Mesendoderm (in vitro differentiated cells): ENCODE data around the gene ENG.

Experiments
- DNase-seq: peaks from one replicate; pipeline ENCODE4 v3.0.0; 2013
- H2AK5ac ChIP-seq: 2 replicates; pipeline ENCODE4 v1.6.1; 2013; ENCODE audit warnings: low read length, inconsistent platforms
- H2BK120ac ChIP-seq: 2 replicates; pipeline ENCODE4 v1.6.1; 2013; ENCODE audit warnings: low read depth, mild to moderate bottlenecking, low read length, moderate library complexity, mixed read lengths
- H2BK15ac ChIP-seq: replicated peaks from 2 replicates; pipeline ENCODE4 v1.6.1; 2013; ENCODE audit warnings: low read depth, mild to moderate bottlenecking, moderate library complexity
- H2BK5ac ChIP-seq: 2 replicates; pipeline ENCODE4 v1.6.1; 2013; ENCODE audit warnings: low read length, inconsistent platforms
- H3K18ac ChIP-seq: 2 replicates; pipeline ENCODE4 v1.6.1; 2013; ENCODE audit warnings: mild to moderate bottlenecking, low read length, mixed read lengths
- H3K23ac ChIP-seq: one replicate; pipeline ENCODE4 v1.6.1; 2013; ENCODE audit warnings: low read length
- H3K27ac ChIP-seq: 2 replicates; pipeline ENCODE4 v1.5.1; 2013; ENCODE audit warnings: low read depth, mild to moderate bottlenecking, inconsistent platforms, low read length, moderate library complexity
- H3K27me3 ChIP-seq: 2 replicates; pipeline ENCODE4 v1.6.1; 2013; ENCODE audit warnings: low read length, control low read depth, mild to moderate bottlenecking, inconsistent platforms; ENCODE audit not compliant: insufficient read depth, poor library complexity
- H3K36me3 ChIP-seq: 2 replicates; pipeline ENCODE4 v1.6.1; 2013; ENCODE audit warnings: low read length, inconsistent platforms; ENCODE audit not compliant: control insufficient read depth, insufficient read depth
- H3K4ac ChIP-seq: one replicate; pipeline ENCODE4 v1.6.1; 2013; ENCODE audit warnings: low read depth, mild to moderate bottlenecking, low read length, moderate library complexity
- H3K4me1 ChIP-seq: 2 replicates; pipeline ENCODE4 v1.6.1; 2013; ENCODE audit warnings: low read depth, low read length, inconsistent platforms; ENCODE audit not compliant: control insufficient read depth
- H3K4me2 ChIP-seq: 2 replicates; pipeline ENCODE4 v1.6.1; 2013; ENCODE audit warnings: low read length
- H3K4me3 ChIP-seq: 2 replicates; pipeline ENCODE4 v1.5.1; 2013; ENCODE audit warnings: mild to moderate bottlenecking, low read length
- H3K56ac ChIP-seq: one replicate; pipeline ENCODE4 v1.6.1; 2013; ENCODE audit warnings: low read length
- H3K79me1 ChIP-seq: 2 replicates; pipeline ENCODE4 v1.6.1; 2013; ENCODE audit warnings: low read length, inconsistent platforms
- H3K79me2 ChIP-seq: 2 replicates; pipeline ENCODE4 v1.6.1; 2013; ENCODE audit warnings: mild to moderate bottlenecking, low read length; ENCODE audit not compliant: control insufficient read depth, insufficient read depth
- H3K9ac ChIP-seq: 2 replicates; pipeline ENCODE4 v1.6.1; 2013; ENCODE audit warnings: low read length, inconsistent platforms
- H4K5ac ChIP-seq: one replicate; pipeline ENCODE4 v1.6.1; 2013; ENCODE audit warnings: low read length
- H4K8ac ChIP-seq: one replicate; pipeline ENCODE4 v1.6.1; 2013; ENCODE audit warnings: low read depth, mild to moderate bottlenecking, control low read depth, low read length, moderate library complexity
- WGBS: extraction: QIAGEN DNeasy Blood & Tissue Kit; methylation state at CpG from one replicate; pipeline ENCODE4 v1.1.7; 2013; ENCODE audit warnings: low lambda C conversion rate, missing lambda C conversion rate; ENCODE audit not compliant: insufficient coverage; ENCODE audit errors: extremely low coverage; 5-methylcytosine and 5-hydroxymethylcytosine counted together

Gene ENG

GRCh38 chr9:127876764-127877562, 22.5 kb upstream of the ENG start:
- H3K79me2 ChIP-seq: no peaks in the 10 kb centered on the region
- H3K79me1 ChIP-seq: no peaks in the 10 kb centered on the region
- peak overlapping the region; percentile 87 for H3K9ac ChIP-seq
- H3K36me3 ChIP-seq: no peaks in the 10 kb centered on the region
- H3K4ac ChIP-seq: no peak overlapping the region
- DNase-seq: no peak
- H3K27ac ChIP-seq: no peak overlapping the region
- H2BK15ac ChIP-seq: no peak overlapping the region
- H3K18ac ChIP-seq: peak overlapping the region; percentile 54
- no peaks in the 10 kb centered on the region for H3K27me3 ChIP-seq
- WGBS: no CpG with 5 or more reads among the region's 26 CpGs
- H2BK5ac ChIP-seq: no peak overlapping the region
- H4K8ac ChIP-seq: peak overlapping the region; percentile 0
- peak overlapping the region; percentile 26 for H3K4me3 ChIP-seq
- H3K56ac ChIP-seq: peak overlapping the region; percentile 95
- peak overlapping the region; percentile 78 for H3K4me2 ChIP-seq
- peak overlapping the region; percentile 38 for H2AK5ac ChIP-seq
- H3K23ac ChIP-seq: peak overlapping the region; percentile 98
- H4K5ac ChIP-seq: no peak overlapping the region
- H3K4me1 ChIP-seq: no peaks in the 10 kb centered on the region
- H2BK120ac ChIP-seq: no peak overlapping the region

DNA sequence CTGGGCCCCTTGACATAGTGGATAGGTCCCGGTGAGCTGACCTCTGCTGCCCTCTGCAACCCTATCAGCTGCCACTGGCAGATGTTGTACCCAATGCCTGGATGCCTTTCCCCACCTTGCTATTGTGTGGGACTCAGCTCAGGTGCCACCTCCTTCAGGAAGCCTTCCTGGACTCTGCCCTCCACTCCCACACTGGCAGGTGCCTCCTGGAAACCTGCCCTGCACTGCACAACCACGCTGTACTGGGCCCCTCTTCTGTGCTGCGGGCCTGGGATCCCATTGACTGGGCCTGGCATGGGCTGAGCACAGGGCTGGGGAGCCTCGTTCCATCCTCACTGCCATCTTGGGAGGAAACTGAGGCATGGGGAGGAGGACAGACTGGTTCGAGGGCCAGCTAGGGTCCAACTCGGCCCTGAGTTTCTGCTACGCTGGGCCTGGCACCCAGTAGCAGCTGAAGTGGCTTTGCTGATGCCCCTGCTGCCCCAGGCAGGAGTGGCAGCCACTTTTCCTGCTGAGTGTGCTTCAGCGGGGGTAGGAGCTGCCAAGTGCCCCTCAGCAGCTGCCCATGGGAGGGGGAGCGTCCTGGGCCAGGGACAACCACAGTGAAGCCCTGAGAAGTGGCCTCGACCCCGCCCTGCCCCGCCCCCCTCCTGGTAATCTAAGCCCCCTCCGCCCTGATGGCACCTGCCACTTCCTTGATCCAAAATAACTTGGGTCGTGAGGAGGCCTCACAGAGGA, 21.7 kb upstream of the ENG start:
- Histone ChIP-seq H3K18ac (no peak overlapping the region), H3K27ac (no peak overlapping the region), H3K79me2 (no peaks in the 10 kb centered on the region), H4K5ac (no peak overlapping the region), H3K4me1 (no peaks in the 10 kb centered on the region), H3K27me3 (no peaks in the 10 kb centered on the region), H2BK15ac (no peak overlapping the region), H3K4me2 (no peak overlapping the region), H3K9ac (no peak overlapping the region), H3K79me1 (no peaks in the 10 kb centered on the region), H3K36me3 (no peaks in the 10 kb centered on the region), H2AK5ac (no peak overlapping the region), H3K4ac (no peak overlapping the region), H3K4me3 (no peak overlapping the region), H2BK5ac (no peak overlapping the region), H3K56ac (no peak overlapping the region), H2BK120ac (no peak overlapping the region), H3K23ac (no peak overlapping the region), H4K8ac (no peak overlapping the region)
- WGBS: no CpG with 5 or more reads among the region's 14 CpGs
- no peak for DNase-seq

- Histone ChIP-seq H3K36me3 (peaks cover 2% of the 10 kb centered on the region), H3K4me1 (no peaks in the 10 kb centered on the region), H3K4ac (no peak overlapping the region), H2BK120ac (no peak overlapping the region), H4K8ac (no peak overlapping the region), H3K27ac (no peak overlapping the region), H3K23ac (no peak overlapping the region), H4K5ac (no peak overlapping the region), H3K18ac (no peak overlapping the region), H3K79me2 (no peaks in the 10 kb centered on the region), H3K4me3 (no peak overlapping the region), H3K9ac (no peak overlapping the region), H2BK15ac (no peak overlapping the region), H3K27me3 (no peaks in the 10 kb centered on the region), H3K79me1 (no peaks in the 10 kb centered on the region), H3K4me2 (no peak overlapping the region), H3K56ac (peak overlapping the region; percentile 15), H2BK5ac (no peak overlapping the region), H2AK5ac (no peak overlapping the region)
- no CpG with 5 or more reads among the region's 10 CpGs for WGBS
- no peak for DNase-seq
Measured at GRCh38 chr9:127875306-127875966, 21.0 kb upstream of the ENG start.

DNA sequence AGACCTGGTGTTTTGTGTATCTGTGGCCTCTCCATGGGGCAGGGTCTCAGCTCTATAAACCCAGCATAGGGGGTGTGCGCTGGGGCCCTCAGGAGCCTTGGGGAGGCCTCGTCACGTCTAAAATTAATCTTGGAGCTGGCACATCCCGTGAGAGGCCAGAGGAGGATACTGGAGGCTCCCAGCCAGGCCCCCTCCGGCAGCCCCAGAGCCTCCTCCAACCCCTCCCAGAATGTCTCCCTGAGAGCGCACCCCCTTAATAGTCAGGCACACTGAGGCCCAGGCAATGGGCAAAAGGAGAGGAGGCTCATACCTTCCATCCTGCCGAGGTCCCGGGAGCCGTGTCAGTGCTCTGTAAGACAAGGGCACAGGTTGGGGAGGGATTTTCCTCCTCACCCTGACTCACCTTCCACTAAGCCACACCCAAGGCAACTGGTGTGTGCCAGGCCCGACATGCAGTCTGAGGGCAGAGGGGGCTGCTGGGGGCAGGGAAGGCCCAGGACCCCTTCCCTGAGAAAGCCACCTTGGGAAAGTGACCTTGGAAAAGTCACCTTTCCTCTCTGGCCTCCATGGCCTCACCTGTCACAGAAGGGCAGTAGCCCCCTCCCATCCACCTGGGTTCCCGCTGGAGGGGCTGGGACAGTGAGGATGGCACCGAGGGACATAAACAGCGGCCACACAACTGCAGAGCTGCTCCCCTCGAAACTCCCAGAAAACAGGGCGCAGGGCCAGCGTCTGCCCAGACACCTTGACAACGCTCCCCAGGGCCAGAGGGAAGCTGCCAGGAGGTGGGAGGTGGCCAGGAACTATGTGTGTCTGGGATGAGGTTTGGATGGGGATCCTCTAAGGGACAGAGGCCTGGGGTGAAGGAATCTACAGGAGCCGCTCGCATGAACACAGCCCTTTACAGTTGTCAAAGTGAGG, 20.1 kb upstream of the ENG start:
- H3K79me1 ChIP-seq: no peaks in the 10 kb centered on the region
- no peak overlapping the region for H2BK15ac ChIP-seq
- no peaks in the 10 kb centered on the region for H3K27me3 ChIP-seq
- H3K9ac ChIP-seq: no peak overlapping the region
- no peaks in the 10 kb centered on the region for H3K4me1 ChIP-seq
- no peak overlapping the region for H4K8ac ChIP-seq
- H3K79me2 ChIP-seq: no peaks in the 10 kb centered on the region
- no peak overlapping the region for H3K4me3 ChIP-seq
- no peak overlapping the region for H3K18ac ChIP-seq
- no peak overlapping the region for H3K23ac ChIP-seq
- WGBS: no CpG with 5 or more reads among the region's 19 CpGs
- no peak overlapping the region for H3K27ac ChIP-seq
- no peak overlapping the region for H3K56ac ChIP-seq
- H4K5ac ChIP-seq: no peak overlapping the region
- no peak for DNase-seq
- H3K4ac ChIP-seq: no peak overlapping the region
- no peak overlapping the region for H2BK120ac ChIP-seq
- no peak overlapping the region for H2BK5ac ChIP-seq
- peaks cover 2% of the 10 kb centered on the region for H3K36me3 ChIP-seq
- no peak overlapping the region for H2AK5ac ChIP-seq
- H3K4me2 ChIP-seq: no peak overlapping the region

DNA sequence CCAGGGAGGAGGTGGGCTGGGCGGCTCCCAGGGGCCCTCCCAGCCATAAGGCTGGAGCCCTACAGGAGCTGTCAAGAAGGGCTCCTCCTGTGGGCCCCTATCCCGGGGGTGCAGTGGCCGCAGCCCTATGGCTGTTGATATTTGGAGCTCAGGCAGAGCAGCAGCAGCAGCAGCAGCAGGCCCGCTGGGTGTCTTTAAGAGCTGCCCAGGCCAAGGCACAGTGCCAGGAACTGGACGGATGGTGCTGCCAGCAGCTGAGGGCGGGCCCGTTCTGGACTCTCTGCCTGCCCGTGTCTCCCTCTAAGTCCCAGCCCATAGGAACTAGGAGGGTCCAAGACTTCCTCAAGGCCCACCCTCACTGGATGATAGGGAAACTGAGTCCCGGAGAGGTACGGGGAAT, 19.4 kb upstream of the ENG start:
- no peaks in the 10 kb centered on the region for H3K79me2 ChIP-seq
- no peaks in the 10 kb centered on the region for H3K4me1 ChIP-seq
- no peaks in the 10 kb centered on the region for H3K27me3 ChIP-seq
- H3K56ac ChIP-seq: no peak overlapping the region
- H3K4ac ChIP-seq: no peak overlapping the region
- no peaks in the 10 kb centered on the region for H3K79me1 ChIP-seq
- WGBS: no CpG with 5 or more reads among the region's 10 CpGs
- H2BK120ac ChIP-seq: no peak overlapping the region
- H2AK5ac ChIP-seq: no peak overlapping the region
- no peak overlapping the region for H2BK5ac ChIP-seq
- H3K23ac ChIP-seq: no peak overlapping the region
- DNase-seq: no peak
- no peak overlapping the region for H3K4me2 ChIP-seq
- H3K4me3 ChIP-seq: no peak overlapping the region
- peaks cover 2% of the 10 kb centered on the region for H3K36me3 ChIP-seq
- H3K18ac ChIP-seq: no peak overlapping the region
- no peak overlapping the region for H3K9ac ChIP-seq
- no peak overlapping the region for H4K8ac ChIP-seq
- no peak overlapping the region for H4K5ac ChIP-seq
- no peak overlapping the region for H3K27ac ChIP-seq
- no peak overlapping the region for H2BK15ac ChIP-seq
